Suprapubic skin (tissue), 4 donors: ENCODE results near the gene COL26A1. TPM values are rescaled to one million over a fixed set of nuclear protein-coding genes. Genes with fewer than 3 reads are reported as not detected.
"Not testable (repeated sequence)": the region's sequence is repeated elsewhere in the genome, so short reads cannot be mapped to it uniquely, and the experiment has no call there.

Experiments
- DNase-seq, 2 donors: peaks; one replicate each; pipeline ENCODE4 v3.0.0-alpha.2; 2019; ENCODE audit warnings: low spot score in 2 of 2
- H3K27ac ChIP-seq: fragments of 200-600 bp; sonication (generic); one replicate; pipeline ENCODE4 v1.5.1; 2019
- H3K27me3 ChIP-seq: fragments of 200-600 bp; sonication (generic); one replicate; pipeline ENCODE4 v1.5.1; 2019
- H3K36me3 ChIP-seq: fragments of 200-600 bp; sonication (generic); one replicate; pipeline ENCODE4 v1.5.1; 2019
- H3K4me1 ChIP-seq: fragments of 200-600 bp; sonication (generic); one replicate; pipeline ENCODE4 v1.5.1; 2019
- H3K4me3 ChIP-seq: fragments of 200-600 bp; sonication (generic); one replicate; pipeline ENCODE4 v1.5.1; 2019; ENCODE audit warnings: mild to moderate bottlenecking
- H3K9me3 ChIP-seq: fragments of 200-600 bp; sonication (generic); one replicate; pipeline ENCODE4 v1.5.1; 2019
- EP300 ChIP-seq: sonication (generic); formaldehyde crosslinking; IDR thresholded peaks from one replicate; pipeline ENCODE4 v1.6.1; 2017; ENCODE audit warnings: antibody characterized with exemption
- POLR2A ChIP-seq, 2 donors: fragments of 450-650 bp; IDR thresholded peaks; one replicate each; pipeline ENCODE4 v1.6.1; 2017; ENCODE audit warnings: antibody characterized with exemption in 2 of 2, mild to moderate bottlenecking in 2 of 2, moderate library complexity in 2 of 2
- POLR2AphosphoS5 ChIP-seq, 3 donors: sonication (generic); formaldehyde crosslinking; IDR thresholded peaks; one replicate each; pipeline ENCODE4 v1.6.1; 2017; ENCODE audit warnings: antibody characterized with exemption in 3 of 3
- WGBS: methylation state at CpG from one replicate; pipeline ENCODE4 v1.1.5; 2018; 5-methylcytosine and 5-hydroxymethylcytosine counted together
- total RNA-seq, 4 donors: library from RNA; depleted of rRNA; stranded (reverse); fragments of >200 nt; gene quantifications; one replicate each; pipeline ENCODE4 v1.1.0, GENCODE V29; 2016
- TF ChIP-seq, protein P1 (sequence below), 2 donors: fragments of 200-600 bp in 1 of 2; fragments of 450-650 bp in 1 of 2; sonication (generic) in 1 of 2; IDR thresholded peaks; one replicate each; pipeline ENCODE4 v1.5.1; 2016 to 2019; ENCODE audit warnings: antibody characterized with exemption in 2 of 2, mild to moderate bottlenecking in 1 of 2, moderate library complexity in 1 of 2

The COL26A1 gene
- total RNA-seq, 4 donors from 2014 or later, result 1.1 TPM; not detected in 3

- WGBS, result 93% methylated on average over 7 of the region's 7 CpGs
- no peak overlapping the region for H3K27ac ChIP-seq
- TF ChIP-seq POLR2A (IDR thresholded peaks at IDR 0.05), result no peak
- TF ChIP-seq, protein P1, sequence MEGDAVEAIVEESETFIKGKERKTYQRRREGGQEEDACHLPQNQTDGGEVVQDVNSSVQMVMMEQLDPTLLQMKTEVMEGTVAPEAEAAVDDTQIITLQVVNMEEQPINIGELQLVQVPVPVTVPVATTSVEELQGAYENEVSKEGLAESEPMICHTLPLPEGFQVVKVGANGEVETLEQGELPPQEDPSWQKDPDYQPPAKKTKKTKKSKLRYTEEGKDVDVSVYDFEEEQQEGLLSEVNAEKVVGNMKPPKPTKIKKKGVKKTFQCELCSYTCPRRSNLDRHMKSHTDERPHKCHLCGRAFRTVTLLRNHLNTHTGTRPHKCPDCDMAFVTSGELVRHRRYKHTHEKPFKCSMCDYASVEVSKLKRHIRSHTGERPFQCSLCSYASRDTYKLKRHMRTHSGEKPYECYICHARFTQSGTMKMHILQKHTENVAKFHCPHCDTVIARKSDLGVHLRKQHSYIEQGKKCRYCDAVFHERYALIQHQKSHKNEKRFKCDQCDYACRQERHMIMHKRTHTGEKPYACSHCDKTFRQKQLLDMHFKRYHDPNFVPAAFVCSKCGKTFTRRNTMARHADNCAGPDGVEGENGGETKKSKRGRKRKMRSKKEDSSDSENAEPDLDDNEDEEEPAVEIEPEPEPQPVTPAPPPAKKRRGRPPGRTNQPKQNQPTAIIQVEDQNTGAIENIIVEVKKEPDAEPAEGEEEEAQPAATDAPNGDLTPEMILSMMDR (IDR thresholded peaks at IDR 0.05), result no peak
- no peak for TF ChIP-seq EP300
- no peak for TF ChIP-seq POLR2AphosphoS5 (IDR thresholded peaks at IDR 0.05)
- peaks cover 37% of the 10 kb centered on the region for H3K27me3 ChIP-seq
- peaks cover 3% of the 10 kb centered on the region for H3K4me1 ChIP-seq
- no peak overlapping the region for H3K4me3 ChIP-seq
- DNase-seq, result no peak
- H3K9me3 ChIP-seq, result no peaks in the 10 kb centered on the region
- no peaks in the 10 kb centered on the region for H3K36me3 ChIP-seq
Measured at GRCh38 chr7:101487753-101488152, 125.1 kb downstream of the COL26A1 start.

GRCh38 chr7:101488826-101489572, 126.3 kb downstream of the COL26A1 start:
- no peak for TF ChIP-seq EP300
- no peak for TF ChIP-seq POLR2A (IDR thresholded peaks at IDR 0.05)
- H3K27me3 ChIP-seq, result peaks cover 41% of the 10 kb centered on the region
- no peak overlapping the region for H3K4me3 ChIP-seq
- WGBS, result 25% methylated on average over 10 of the region's 10 CpGs
- no peaks in the 10 kb centered on the region for H3K9me3 ChIP-seq
- peaks cover 3% of the 10 kb centered on the region for H3K4me1 ChIP-seq
- H3K36me3 ChIP-seq, result no peaks in the 10 kb centered on the region
- no peak overlapping the region for H3K27ac ChIP-seq
- DNase-seq, result no peak

- not testable (repeated sequence) for H3K36me3 ChIP-seq, H3K4me1 ChIP-seq, H3K9me3 ChIP-seq, DNase-seq, H3K4me3 ChIP-seq, H3K27ac ChIP-seq
- H3K27me3 ChIP-seq, result peaks cover 44% of the 10 kb centered on the region
- 91% methylated on average over 9 of the region's 9 CpGs for WGBS
Measured at GRCh38 chr7:101490439-101490838, 127.8 kb downstream of the COL26A1 start.

- DNase-seq, H3K36me3 ChIP-seq, H3K27ac ChIP-seq, H3K4me1 ChIP-seq, H3K9me3 ChIP-seq, H3K4me3 ChIP-seq: not testable (repeated sequence)
- H3K27me3 ChIP-seq, result peaks cover 39% of the 10 kb centered on the region
- 92% methylated on average over 4 of the region's 4 CpGs for WGBS
Measured at GRCh38 chr7:101491442-101491841, 128.8 kb downstream of the COL26A1 start.

DNA sequence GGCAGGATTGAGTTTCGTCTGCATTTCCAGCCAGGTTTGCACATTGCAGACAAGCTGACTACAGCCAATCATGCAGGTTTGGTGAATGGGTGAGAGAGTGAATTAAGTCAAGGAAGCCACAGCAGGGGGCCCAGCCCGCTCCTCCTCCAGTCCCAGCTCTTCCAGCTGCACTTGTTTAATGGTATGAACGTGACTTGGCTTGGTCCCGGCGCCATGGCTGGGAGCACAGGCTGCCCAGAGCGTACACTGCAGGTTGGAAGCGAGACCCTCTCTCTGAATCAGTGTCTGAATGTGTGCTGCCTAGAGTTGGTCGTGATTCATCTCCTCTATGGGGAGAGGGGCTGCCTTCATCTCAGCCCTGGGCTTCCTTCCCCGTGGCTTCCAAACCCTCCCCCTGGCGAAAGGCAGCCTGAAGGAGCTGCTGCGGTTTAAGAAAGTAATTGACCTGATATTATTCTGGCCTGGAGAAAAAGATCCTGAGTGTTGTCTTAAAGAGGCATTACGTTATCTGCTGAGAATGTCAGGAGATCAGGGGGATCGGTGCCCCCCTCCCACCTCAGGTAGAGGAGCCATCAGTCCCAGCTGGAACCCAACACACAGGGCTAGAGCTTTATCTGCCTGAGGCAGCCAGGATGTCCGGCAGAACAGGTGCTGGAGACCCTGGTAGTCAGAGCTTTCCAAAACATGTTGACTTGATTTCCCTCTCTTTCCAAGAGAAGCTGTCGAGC, 132.1 kb downstream of the COL26A1 start:
- TF ChIP-seq POLR2A (IDR thresholded peaks at IDR 0.05) (no peak), EP300 (no peak), POLR2AphosphoS5 (IDR thresholded peaks at IDR 0.05) (no peak)
- TF ChIP-seq, protein P1 (IDR thresholded peaks at IDR 0.05), result no peak
- Histone ChIP-seq H3K36me3 (no peaks in the 10 kb centered on the region), H3K4me1 (no peaks in the 10 kb centered on the region), H3K27ac (no peak overlapping the region), H3K4me3 (no peak overlapping the region), H3K9me3 (no peaks in the 10 kb centered on the region), H3K27me3 (peaks cover 25% of the 10 kb centered on the region)
- no peak for DNase-seq
- 32% methylated on average over 13 of the region's 15 CpGs for WGBS

GRCh38 chr7:101496017-101496416, 133.3 kb downstream of the COL26A1 start:
- H3K27me3 ChIP-seq, result peaks cover 13% of the 10 kb centered on the region
- H3K4me3 ChIP-seq, result no peak overlapping the region
- TF ChIP-seq, protein P1 (IDR thresholded peaks at IDR 0.05), result no peak
- TF ChIP-seq POLR2AphosphoS5 (IDR thresholded peaks at IDR 0.05) (no peak), EP300 (no peak), POLR2A (IDR thresholded peaks at IDR 0.05) (no peak)
- 62% methylated on average over 8 of the region's 8 CpGs for whole genome bisulfite sequencing
- H3K4me1 ChIP-seq, result no peaks in the 10 kb centered on the region
- H3K9me3 ChIP-seq, result no peaks in the 10 kb centered on the region
- no peak overlapping the region for H3K27ac ChIP-seq
- no peak for DNase-seq
- H3K36me3 ChIP-seq, result no peaks in the 10 kb centered on the region
